ENCODE measurements around the gene CCDC85C. TPM values are rescaled to one million over a fixed set of nuclear protein-coding genes. Genes with fewer than 3 reads are reported as not detected.

Gene CCDC85C
- total and polyA plus RNA-seq, 2 of the 4 experiments (the other 2 are of a cell fraction): 16.0 to 19.0 TPM

DNA sequence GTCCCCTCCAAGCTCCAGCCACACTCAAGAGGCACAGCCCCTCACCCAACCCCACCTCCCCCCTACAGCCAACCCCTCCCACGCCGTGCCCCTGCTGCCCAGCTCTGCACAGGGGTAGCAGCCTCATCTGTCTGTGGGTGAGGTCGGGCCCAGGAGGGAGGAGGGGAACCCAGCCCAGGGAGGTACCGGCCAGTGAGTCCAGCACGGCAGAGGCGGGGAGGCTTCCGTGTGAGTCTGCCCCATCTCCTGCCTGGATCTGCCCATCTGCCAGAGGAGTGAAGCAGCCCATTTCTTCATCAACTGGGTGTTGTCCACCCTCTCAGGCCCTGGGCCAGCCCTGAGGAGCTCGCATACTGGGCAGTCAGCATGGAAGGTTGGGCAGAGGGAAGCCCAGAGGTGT is 68.6 kb downstream of the CCDC85C start:
- Histone ChIP-seq H3K18ac (ENCODE audit: low read depth, low read length) (no peak overlapping the region), H3K23ac (ENCODE audit: low read depth, low read length) (no peak overlapping the region), H2BK120ac (ENCODE audit: low read depth, low read length) (no peak overlapping the region), H4K20me1 (ENCODE audit: insufficient read depth, low read length) (peaks cover 13% of the 10 kb centered on the region), H3K9me1 (ENCODE audit: insufficient read depth, low read length) (peaks cover 39% of the 10 kb centered on the region), H4K8ac (ENCODE audit: low read depth in 2 of 2, low read length in 2 of 2) (no peak overlapping the region), H3K9me3 (ENCODE audit: control insufficient read depth, insufficient read depth, low read length) (no peaks in the 10 kb centered on the region), H3K4ac (ENCODE audit: low read depth, low read length) (peak overlapping the region; percentile 29; the same call in 1 of the 2 replicates), H3K79me1 (ENCODE audit: low read depth in 1 of 2, low read length in 2 of 2) (peaks cover 43 to 76% of the 10 kb centered on the region in 2 experiments), H3K36me3 (ENCODE audit: control insufficient read depth, insufficient read depth, low read length) (no peaks in the 10 kb centered on the region), H2AFZ (replicated peaks; ENCODE audit: low read length, poor library complexity) (no peak overlapping the region), H3K14ac (replicated peaks; ENCODE audit: low read depth, low read length) (no peak overlapping the region), H2BK15ac (ENCODE audit: low read depth, low read length) (no peak overlapping the region), H3K56ac (ENCODE audit: extremely low read depth, insufficient read depth, low read length) (no peak overlapping the region), H2AK9ac (replicated peaks; ENCODE audit: low read depth, low read length, poor library complexity) (peak overlapping the region; percentile 15), H3K4me3 (ENCODE audit: insufficient read depth, low read depth, low read length) (no peak overlapping the region), H2AK5ac (ENCODE audit: low read depth, low read length) (peak overlapping the region; percentile 27; the same call in 1 of the 2 replicates), H3K27ac (ENCODE audit: insufficient read depth, low read length) (no peak overlapping the region), H4K91ac (ENCODE audit: insufficient read depth, low read depth, low read length) (peak overlapping the region; percentile 52), H3K9ac (ENCODE audit: low read depth, low read length) (no peak overlapping the region), H3K4me1 (ENCODE audit: control insufficient read depth, insufficient read depth, low read length) (peaks cover 41% of the 10 kb centered on the region), H2BK20ac (ENCODE audit: low read depth, low read length) (no peak overlapping the region; the same call in 1 of the 2 replicates), H3K4me2 (ENCODE audit: low read depth, low read length) (no peak overlapping the region), H3K27me3 (ENCODE audit: control insufficient read depth, insufficient read depth, low read length) (no peaks in the 10 kb centered on the region), H4K5ac (ENCODE audit: low read depth, low read length) (no peak overlapping the region), H2BK5ac (ENCODE audit: low read depth, low read length, poor library complexity, severe bottlenecking) (no peak overlapping the region)
- no peak for ATAC-seq (ENCODE audit: low read depth)
- TF ChIP-seq MXI1 (IDR thresholded peaks at IDR 0.05; ENCODE audit: borderline replicate concordance, low read depth, low read length) (no peak), MAZ (IDR thresholded peaks at IDR 0.05; ENCODE audit: borderline replicate concordance, low read depth, low read length) (no peak), FOS (IDR thresholded peaks at IDR 0.05; ENCODE audit: low read depth, low read length) (no peak)
- no TSS peak for BruUV-seq (replicated peaks)
- no CpG with 5 or more reads among the region's 8 CpGs for WGBS, 2 experiments (ENCODE audit: extremely low coverage in 2 of 2, insufficient read length in 1 of 2)
- DNase-seq: no peak
- CTCF ChIA-PET: no interaction called here
- intact Hi-C loops (cut with micrococcal nuclease) (no loop called here), dilution Hi-C loops (cut with HindIII; ENCODE audit: low sequenced_read_pairs, unreplicated experiment) (no loop called here), in situ Hi-C loops (cut with MboI; ENCODE audit: low sequenced_read_pairs) (no loop called here)
- POLR2A ChIA-PET (ENCODE audit: unreplicated experiment): no interaction called here
